HG03139 (cell line): Measurements from ENCODE around the gene CHST5.
A peak's percentile ranks its signal among the peaks of the same experiment; 100 is the strongest.

Experiments used
- ATAC-seq: cut with Tn5 transposase; IDR thresholded peaks from one replicate; pipeline ENCODE4 v1.9.1; 2021; ENCODE audit not compliant: unreplicated experiment

CHST5 gene

GRCh38 chr16:75535901-75536300 is at the start of gene CHST5:
Gene CHST5, minus strand, starts transcription at chr16:75536108. Its CDS starts 5,724 bp downstream, at chr16:75530384.
- no peak for ATAC-seq

- peak; percentile 48 for ATAC-seq
These were observed 48.2 kb upstream of the CHST5 start for GRCh38 chr16:75584108-75584507.

- ATAC-seq = no peak
These were observed 43.5 kb upstream of the CHST5 start for GRCh38 chr16:75579281-75579834.

- ATAC-seq = no peak
These were observed 42.8 kb upstream of the CHST5 start for GRCh38 chr16:75578725-75579124.

- no peak for ATAC-seq
These were observed 42.3 kb upstream of the CHST5 start for GRCh38 chr16:75578212-75578611.

GRCh38 chr16:75576384-75576811 is 40.5 kb upstream of the CHST5 start:
- peak; percentile 46 for ATAC-seq

- ATAC-seq = no peak
These were observed 40.0 kb upstream of the CHST5 start for GRCh38 chr16:75575958-75576357.

GRCh38 chr16:75573955-75574354 is 38.0 kb upstream of the CHST5 start:
- ATAC-seq = no peak

GRCh38 chr16:75572864-75573542 is 37.1 kb upstream of the CHST5 start:
- no peak for ATAC-seq

- no peak for ATAC-seq
These were observed 34.6 kb upstream of the CHST5 start for GRCh38 chr16:75570396-75571065.

- no peak for ATAC-seq
These were observed 32.0 kb upstream of the CHST5 start for GRCh38 chr16:75567911-75568310.

- ATAC-seq = peak; percentile 4
These were observed 30.9 kb upstream of the CHST5 start for GRCh38 chr16:75566758-75567255.

GRCh38 chr16:75566040-75566757 is 30.3 kb upstream of the CHST5 start, which contains the start of gene GABARAPL2:
Gene GABARAPL2, plus strand, starts transcription at chr16:75566379. Its CDS starts 108 bp downstream, at chr16:75566487.
- peak; percentile 66 for ATAC-seq

GRCh38 chr16:75565640-75566039 is 29.7 kb upstream of the CHST5 start:
- peak; percentile 9 for ATAC-seq

GRCh38 chr16:75559564-75560372 is 23.9 kb upstream of the CHST5 start:
- no peak for ATAC-seq

- no peak for ATAC-seq
These were observed 23.0 kb upstream of the CHST5 start for GRCh38 chr16:75558846-75559401.

- no peak for ATAC-seq
These were observed 20.6 kb upstream of the CHST5 start for GRCh38 chr16:75556431-75556950.

- peak; percentile 96 for ATAC-seq
These were observed 20.0 kb upstream of the CHST5 start, which contains the start of gene TMEM231 for GRCh38 chr16:75555707-75556430. Gene TMEM231, minus strand, starts transcription at chr16:75556252. Its CDS starts 43 bp downstream, at chr16:75556209.

GRCh38 chr16:75555213-75555706 is 19.4 kb upstream of the CHST5 start:
- peak; percentile 30 for ATAC-seq
